Activated CD8-positive, alpha-beta memory T cell treated with anti-CD3 and anti-CD28 coated beads, Interleukin-2, amount 50 U/mL, for 1 hour (primary cell): Measurements from ENCODE around the gene KRTAP5-6.

Experiments used
- DNase-seq: peaks from one replicate; pipeline ENCODE4 v3.0.0-alpha.2; 2020; ENCODE audit errors: extremely low read depth

The KRTAP5-6 gene

GRCh38 chr11:1733716-1734640 is 37.0 kb downstream of the KRTAP5-6 start:
- DNase-seq: no peak

DNA sequence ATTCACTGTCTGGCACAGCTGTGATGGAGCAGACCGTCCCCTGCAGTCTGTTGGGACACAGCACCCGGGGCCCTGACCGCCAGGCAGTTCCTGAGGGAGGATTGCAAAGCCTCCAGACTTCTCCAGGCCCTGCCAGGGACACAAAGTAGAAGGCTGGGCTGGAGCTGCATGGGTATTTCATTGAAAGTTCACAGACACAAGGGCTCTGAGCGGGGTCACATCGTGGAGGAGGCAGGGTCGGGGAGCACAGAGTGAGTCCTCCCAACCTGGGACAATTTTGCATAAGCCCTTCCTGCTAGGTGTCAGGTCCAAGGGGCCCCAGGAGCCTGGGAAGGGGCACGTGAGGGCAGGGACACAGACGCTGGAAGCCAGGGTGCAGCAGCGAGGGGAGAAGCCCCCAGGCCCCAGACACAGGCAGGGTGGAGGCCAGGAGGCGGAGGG is 37.7 kb downstream of the KRTAP5-6 start:
- no peak for DNase-seq

DNA sequence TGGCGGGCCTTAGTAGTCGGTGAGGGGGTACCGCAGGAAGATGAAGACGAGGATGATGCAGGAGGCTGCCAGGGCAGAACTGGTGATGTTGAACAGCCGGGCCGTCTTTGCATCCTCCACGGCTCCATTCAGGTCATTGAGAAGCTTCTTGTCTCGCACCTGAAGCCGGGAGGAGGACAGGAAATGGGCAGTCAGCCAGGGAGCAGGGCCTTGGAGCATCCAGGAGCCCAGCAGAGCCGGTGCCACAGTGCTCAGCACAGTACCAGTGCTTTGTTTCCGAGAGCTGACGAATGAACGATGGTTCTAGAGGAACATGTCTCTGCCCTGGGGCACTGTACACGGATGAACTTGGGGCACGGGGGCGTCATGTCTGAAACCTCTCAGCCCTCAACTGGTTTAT is 38.3 kb downstream of the KRTAP5-6 start:
- no peak for DNase-seq

GRCh38 chr11:1736447-1736992 is 39.5 kb downstream of the KRTAP5-6 start:
- no peak for DNase-seq

DNA sequence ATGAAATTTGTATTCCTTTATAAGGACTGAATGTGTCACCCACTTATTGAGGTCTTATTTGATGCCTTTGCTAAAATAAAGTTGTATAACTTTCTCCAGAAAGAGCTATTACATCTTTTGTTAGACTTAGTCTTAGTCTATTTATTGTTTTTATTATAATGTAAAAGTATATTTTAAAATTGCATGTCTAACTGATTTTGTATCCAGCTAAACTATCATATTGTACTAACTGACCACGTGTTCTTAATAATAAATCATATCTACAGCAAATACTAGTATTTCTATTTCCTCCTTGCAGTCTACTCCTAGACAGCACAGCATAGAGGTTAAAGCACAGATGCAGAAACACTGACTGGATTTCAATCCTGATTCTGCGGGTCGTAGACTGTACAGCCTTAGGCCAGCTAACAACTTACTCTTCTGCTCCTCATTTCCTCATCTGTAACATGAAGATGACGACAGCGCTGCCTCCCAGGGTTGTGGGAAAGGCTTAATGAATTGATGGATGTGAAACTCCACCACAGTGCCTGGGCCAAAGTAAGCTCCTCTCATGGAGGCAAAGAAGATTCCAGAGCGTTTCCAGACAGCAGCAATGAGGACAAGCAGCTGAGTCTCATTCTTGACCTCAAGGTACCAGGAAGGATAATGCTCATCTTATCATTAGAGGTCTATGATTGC is 40.2 kb downstream of the KRTAP5-6 start:
- no peak for DNase-seq

DNA sequence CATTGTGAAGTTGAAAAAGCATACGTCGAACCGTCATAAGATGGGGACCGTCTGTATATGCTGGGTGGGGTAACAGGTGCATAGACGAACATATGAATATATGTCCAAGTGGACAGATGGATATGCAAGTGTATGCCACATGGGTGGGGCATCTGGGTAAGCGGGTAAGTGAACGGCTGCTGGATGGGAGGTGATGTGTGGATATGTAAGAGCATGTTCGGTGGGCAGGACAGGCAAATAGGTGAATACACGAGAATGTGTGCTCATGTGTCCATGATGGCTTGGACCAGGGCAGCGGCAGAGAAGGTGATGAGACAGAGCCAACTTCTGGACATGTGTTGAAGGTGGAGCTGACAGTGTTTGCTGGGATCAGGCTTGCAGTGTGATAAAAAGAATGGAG is 41.4 kb downstream of the KRTAP5-6 start:
- DNase-seq: no peak

GRCh38 chr11:1739576-1739975 is 42.6 kb downstream of the KRTAP5-6 start:
- DNase-seq: no peak

DNA sequence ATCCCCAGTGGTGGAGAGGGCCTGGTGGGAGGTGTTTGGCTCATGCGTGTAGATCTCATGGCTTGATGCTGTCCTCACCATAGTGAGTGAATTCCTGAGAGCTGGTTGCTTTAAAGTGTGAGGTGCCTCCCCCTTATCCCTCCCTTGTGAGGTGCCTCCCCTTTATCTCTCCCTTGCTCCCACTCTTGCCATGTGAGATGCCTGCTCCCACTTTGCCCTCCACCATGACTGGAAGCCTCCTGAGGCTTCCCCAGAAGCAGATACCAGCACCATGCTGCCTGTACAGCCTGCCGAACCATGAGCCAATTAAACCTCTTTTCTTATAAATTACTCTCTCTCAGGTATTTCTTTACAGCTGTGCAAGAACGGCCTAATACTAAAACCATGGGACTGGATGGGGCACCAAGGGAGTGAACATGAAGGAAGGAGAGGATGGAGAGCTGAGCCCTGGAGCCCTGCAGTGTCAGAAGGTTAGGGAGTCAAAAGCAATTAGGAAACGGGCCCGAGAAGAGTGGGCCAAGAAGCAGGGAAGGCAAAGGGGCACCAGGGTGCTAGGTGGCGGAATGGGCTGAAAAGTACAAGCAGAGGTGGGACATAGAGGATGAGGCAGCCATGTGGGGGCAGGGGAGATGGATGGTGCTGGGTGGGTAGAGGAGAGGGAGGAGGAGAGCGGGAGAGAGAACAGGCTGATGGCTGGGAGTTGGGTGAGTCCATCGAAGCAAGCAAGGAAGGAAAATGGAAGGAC is 44.0 kb downstream of the KRTAP5-6 start:
- no peak for DNase-seq

DNA sequence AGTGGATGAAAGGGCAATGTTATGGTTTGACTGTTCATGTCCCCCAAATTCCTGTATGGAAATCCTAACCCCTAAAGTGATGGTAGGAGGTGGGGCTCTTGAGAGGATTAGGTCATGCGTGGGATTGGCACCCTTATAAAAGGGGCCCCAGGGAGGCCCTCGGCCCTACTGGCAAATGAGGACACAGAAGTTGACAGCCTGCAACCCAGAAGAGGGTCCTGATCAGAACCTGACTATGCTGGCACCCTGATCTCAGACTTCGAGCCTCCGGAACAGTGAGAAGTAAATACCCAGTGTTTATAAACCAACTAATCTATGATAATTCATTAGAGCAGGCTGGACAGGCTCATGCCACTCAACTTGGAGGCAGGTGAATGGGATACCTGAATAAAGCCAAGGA is 44.7 kb downstream of the KRTAP5-6 start:
- no peak for DNase-seq

DNA sequence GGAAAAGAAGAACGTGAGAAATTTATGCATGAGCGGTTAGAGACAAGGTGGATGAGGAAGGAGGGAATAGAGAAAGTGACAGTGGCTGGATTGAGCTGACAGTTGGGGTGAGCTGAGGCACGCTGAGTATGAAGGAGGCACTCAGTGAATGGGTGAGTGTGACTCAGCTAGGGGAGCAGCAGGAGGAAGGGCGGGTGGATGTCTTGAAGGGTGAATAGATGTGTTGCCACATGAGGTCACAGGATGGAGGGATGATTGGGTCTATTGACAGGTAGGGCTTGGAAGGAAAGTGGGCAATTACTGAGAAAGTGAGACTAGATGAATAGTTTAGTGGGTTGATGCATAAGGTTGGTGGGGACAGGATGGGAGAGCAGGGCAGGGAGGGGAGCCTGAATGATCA is 45.4 kb downstream of the KRTAP5-6 start:
- no peak for DNase-seq

DNA sequence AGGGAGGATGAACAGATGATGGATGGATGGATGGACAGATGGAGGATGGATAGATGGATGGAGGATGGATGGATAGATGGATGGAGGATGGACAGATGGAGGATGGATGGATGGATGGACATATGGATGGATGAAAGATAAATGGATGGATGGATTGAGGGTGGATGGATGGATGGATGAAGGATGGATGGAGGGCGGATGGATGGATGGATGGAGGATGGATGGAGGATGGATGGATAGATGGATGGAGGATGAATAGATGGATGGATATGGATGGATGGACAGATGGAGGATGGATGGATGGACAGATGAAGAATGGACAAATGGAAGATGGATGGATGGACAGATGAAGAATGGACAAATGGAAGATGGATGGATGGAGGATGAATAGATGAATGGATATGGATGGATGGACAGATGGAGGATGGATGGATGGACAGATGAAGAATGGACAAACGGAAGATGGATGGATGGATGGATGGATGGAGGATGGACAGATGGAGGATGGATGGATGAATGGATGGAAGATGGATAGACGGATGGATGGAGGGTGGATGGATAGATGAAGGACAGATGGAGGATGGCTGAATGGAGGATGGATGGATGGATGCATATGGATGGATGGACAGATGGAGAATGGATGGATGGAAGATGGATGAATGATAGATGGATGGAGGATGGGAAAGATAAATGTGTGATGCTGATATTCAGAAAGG is 46.0 kb downstream of the KRTAP5-6 start:
- no peak for DNase-seq

DNA sequence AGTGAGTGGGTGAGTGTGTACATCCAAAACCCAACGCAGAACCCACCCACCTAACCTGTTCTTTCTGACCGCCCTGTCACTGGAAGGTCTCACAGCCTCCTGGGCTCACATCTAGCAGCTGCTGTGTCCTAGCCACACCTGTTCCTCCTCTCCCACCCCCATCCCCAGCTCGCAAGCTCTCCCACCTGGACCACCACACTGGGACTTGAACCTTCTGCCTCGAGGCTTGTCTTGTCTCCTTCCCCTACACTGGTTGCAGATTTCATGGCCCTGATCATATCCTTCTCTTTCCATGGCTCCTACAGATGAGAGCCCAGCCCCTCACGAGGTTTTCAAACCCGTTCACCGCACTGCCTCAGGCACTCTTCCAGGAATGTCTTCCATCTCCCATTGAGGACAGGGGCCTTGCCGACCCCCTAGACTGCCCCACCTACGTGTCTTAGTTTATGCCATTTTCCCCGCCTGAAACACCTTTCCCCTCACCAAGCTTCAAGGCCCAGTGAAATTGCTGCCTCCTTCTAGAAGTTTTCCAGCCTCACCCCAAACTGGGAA is 46.7 kb downstream of the KRTAP5-6 start:
- no peak for DNase-seq

DNA sequence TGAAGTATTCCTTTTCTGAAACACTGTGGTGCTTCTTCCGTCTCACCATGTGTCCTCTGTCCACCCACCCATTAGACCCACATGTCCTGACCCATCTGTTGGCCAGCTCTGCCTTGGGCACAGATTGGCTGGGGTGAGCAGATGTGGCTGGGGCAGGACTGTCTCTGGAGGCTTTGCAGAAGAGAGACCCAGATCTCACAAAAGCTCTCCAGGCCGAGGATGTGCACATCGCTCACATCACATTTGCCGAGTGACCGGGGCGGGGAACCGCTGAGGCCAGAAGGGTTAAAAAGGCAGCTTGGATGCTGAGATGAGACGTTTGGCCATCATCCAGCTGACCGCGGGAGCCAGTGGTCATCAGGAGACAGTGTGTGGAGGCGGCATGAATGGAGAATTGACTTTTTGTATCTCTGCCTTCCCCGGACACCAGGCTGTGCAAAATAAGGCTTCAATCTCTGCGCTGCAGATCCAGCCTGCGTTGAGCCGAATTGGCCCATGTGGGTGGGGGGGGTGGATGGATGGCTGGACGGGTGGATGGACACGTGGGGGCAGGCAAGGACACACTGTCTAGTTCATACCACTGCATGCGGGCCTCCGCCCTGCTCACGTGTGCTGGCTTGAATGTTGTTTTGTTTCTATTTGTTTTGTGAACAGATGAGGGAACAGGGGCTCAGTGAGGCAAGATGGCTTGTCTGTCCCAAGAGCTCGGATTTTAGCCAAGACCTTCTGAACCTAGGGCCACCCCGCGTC is 47.3 kb downstream of the KRTAP5-6 start:
- no peak for DNase-seq

- no peak for DNase-seq
Measured at GRCh38 chr11:1744891-1745700, 48.1 kb downstream of the KRTAP5-6 start.

GRCh38 chr11:1745701-1746320 is 48.8 kb downstream of the KRTAP5-6 start:
- no peak for DNase-seq

DNA sequence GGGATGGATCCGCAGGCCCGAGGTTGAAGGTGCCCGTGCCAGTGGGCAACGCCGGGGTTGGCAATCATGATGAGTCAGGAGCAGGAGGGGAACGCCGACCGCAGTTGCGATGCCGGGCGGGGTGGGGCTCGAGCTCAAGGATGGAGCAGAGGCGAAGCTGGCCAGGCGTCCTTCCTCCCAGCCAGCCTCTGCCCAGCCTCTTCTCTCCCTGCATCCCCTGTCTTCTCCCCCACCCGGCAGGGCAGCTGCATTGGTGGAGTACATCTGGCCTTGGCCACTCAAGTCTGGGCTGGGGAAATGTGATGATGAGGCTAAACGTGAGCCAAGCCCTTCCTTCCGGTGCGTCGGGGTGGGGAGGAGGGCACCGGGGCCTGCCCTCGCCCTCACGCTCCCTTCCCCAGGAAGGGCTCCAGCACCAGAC is 49.5 kb downstream of the KRTAP5-6 start:
- DNase-seq: no peak

- DNase-seq: no peak
Measured at GRCh38 chr11:1746956-1747752, 50.2 kb downstream of the KRTAP5-6 start.
